Activated naive CD4-positive, alpha-beta T cell treated with anti-CD3 and anti-CD28 coated beads, Interleukin-2, amount 10 ng/mL, durations not matched to agents 7 days and 5 days (primary cell): ENCODE measurements around the gene RCSD1.
A peak's percentile ranks its signal among the peaks of the same experiment; 100 is the strongest.

Experiments used
- CTCF ChIA-PET: fragments of 350-600 bp; sonication (Branson Sonifier 250); formaldehyde crosslinking; loops from one replicate; lab custom pipeline; 2021; ENCODE audit warnings: antibody characterized with exemption; lab: Charles Lee
- DNase-seq: peaks from one replicate; pipeline ENCODE4 v3.0.0-alpha.2; 2020
- H3K27ac Mint-ChIP-seq: one replicate; pipeline ENCODE4 v1.8.0; 2021; ENCODE audit warnings: mild to moderate bottlenecking, moderate library complexity, mixed read lengths
- H3K27me3 Mint-ChIP-seq: one replicate; pipeline ENCODE4 v1.8.0; 2021; ENCODE audit warnings: mild to moderate bottlenecking, mixed read lengths
- H3K36me3 Mint-ChIP-seq: one replicate; pipeline ENCODE4 v1.8.0; 2021; ENCODE audit warnings: mixed read lengths
- H3K4me1 Mint-ChIP-seq: one replicate; pipeline ENCODE4 v1.8.0; 2021; ENCODE audit warnings: mixed read lengths
- H3K4me3 Mint-ChIP-seq: one replicate; pipeline ENCODE4 v1.8.0; 2021; ENCODE audit warnings: mild to moderate bottlenecking, moderate library complexity, mixed read lengths
- H3K9me3 Mint-ChIP-seq: one replicate; pipeline ENCODE4 v1.8.0; 2021; ENCODE audit warnings: mixed read lengths

RCSD1 gene

GRCh38 chr1:167670563-167670962, 40.5 kb downstream of the RCSD1 start:
- no peak for DNase-seq
- no peak overlapping the region for H3K27ac Mint-ChIP-seq
- peaks cover 44% of the 10 kb centered on the region for H3K4me1 Mint-ChIP-seq
- no peak overlapping the region for H3K4me3 Mint-ChIP-seq
- no peaks in the 10 kb centered on the region for H3K9me3 Mint-ChIP-seq
- H3K27me3 Mint-ChIP-seq = no peaks in the 10 kb centered on the region
- H3K36me3 Mint-ChIP-seq = peaks cover 74% of the 10 kb centered on the region
- CTCF ChIA-PET = interaction anchor here (2.6 kb wide), 1 partner anchor 17 kb away, joined by 12 read pairs; no protein-coding TSS in a partner anchor

GRCh38 chr1:167671727-167672511, 41.9 kb downstream of the RCSD1 start:
- CTCF ChIA-PET = interaction anchor here (1.5 to 1.9 kb wide), 2 partner anchors 9 to 16 kb away, joined by 5 read pairs; no protein-coding TSS in a partner anchor
- Mint-ChIP-seq H3K36me3 (peaks cover 79% of the 10 kb centered on the region), H3K27ac (no peak overlapping the region), H3K27me3 (no peaks in the 10 kb centered on the region), H3K4me1 (peaks cover 55% of the 10 kb centered on the region), H3K9me3 (no peaks in the 10 kb centered on the region), H3K4me3 (no peak overlapping the region)
- DNase-seq = no peak

GRCh38 chr1:167672831-167673230, 42.8 kb downstream of the RCSD1 start:
- DNase-seq = no peak
- Mint-ChIP-seq H3K4me3 (no peak overlapping the region), H3K36me3 (peaks cover 70% of the 10 kb centered on the region), H3K9me3 (no peaks in the 10 kb centered on the region), H3K4me1 (peaks cover 58% of the 10 kb centered on the region), H3K27ac (no peak overlapping the region), H3K27me3 (no peaks in the 10 kb centered on the region)
- CTCF ChIA-PET = interaction anchor here (1.5 to 1.9 kb wide), 2 partner anchors 8 to 15 kb away, joined by 5 read pairs; no protein-coding TSS in a partner anchor

- Mint-ChIP-seq H3K4me3 (no peak overlapping the region), H3K4me1 (peaks cover 57% of the 10 kb centered on the region), H3K9me3 (no peaks in the 10 kb centered on the region), H3K27me3 (no peaks in the 10 kb centered on the region), H3K36me3 (peaks cover 68% of the 10 kb centered on the region), H3K27ac (no peak overlapping the region)
- no peak for DNase-seq
- CTCF ChIA-PET = interaction anchor here (3.3 kb wide), 1 partner anchor 72 kb away, joined by 17 read pairs; no protein-coding TSS in a partner anchor
These were observed 43.2 kb downstream of the RCSD1 start for GRCh38 chr1:167673265-167673664.

GRCh38 chr1:167674156-167674555, 44.1 kb downstream of the RCSD1 start:
- Mint-ChIP-seq H3K27me3 (no peaks in the 10 kb centered on the region), H3K27ac (no peak overlapping the region), H3K9me3 (no peaks in the 10 kb centered on the region), H3K36me3 (peaks cover 61% of the 10 kb centered on the region), H3K4me1 (peaks cover 51% of the 10 kb centered on the region), H3K4me3 (no peak overlapping the region)
- CTCF ChIA-PET = interaction anchor here (2.4 to 3.3 kb wide), 2 partner anchors 14 to 73 kb away, joined by 15 to 17 read pairs; no protein-coding TSS in a partner anchor
- DNase-seq = no peak

GRCh38 chr1:167675440-167675839, 45.4 kb downstream of the RCSD1 start:
- Mint-ChIP-seq H3K27ac (peak overlapping the region; percentile 29), H3K27me3 (no peaks in the 10 kb centered on the region), H3K4me1 (peaks cover 47% of the 10 kb centered on the region), H3K4me3 (no peak overlapping the region), H3K9me3 (no peaks in the 10 kb centered on the region), H3K36me3 (peaks cover 54% of the 10 kb centered on the region)
- CTCF ChIA-PET = interaction anchor here (0.6 to 3.3 kb wide), 4 partner anchors 13 to 81 kb away, joined by 3 to 17 read pairs (median 10); no protein-coding TSS in a partner anchor
- DNase-seq = no peak

- H3K27ac Mint-ChIP-seq = peak overlapping the region; percentile 65
These were observed 46.3 kb downstream of the RCSD1 start for GRCh38 chr1:167676205-167676915.

GRCh38 chr1:167676916-167677848, 47.1 kb downstream of the RCSD1 start:
- H3K4me3 Mint-ChIP-seq = no peak overlapping the region
- H3K27me3 Mint-ChIP-seq = no peaks in the 10 kb centered on the region
- H3K36me3 Mint-ChIP-seq = peaks cover 43% of the 10 kb centered on the region
- no peaks in the 10 kb centered on the region for H3K9me3 Mint-ChIP-seq
- H3K4me1 Mint-ChIP-seq = peaks cover 36% of the 10 kb centered on the region
- H3K27ac Mint-ChIP-seq = peak overlapping the region; percentile 47
- CTCF ChIA-PET = interaction anchor here (0.9 to 1.9 kb wide), 2 partner anchors 11 to 40 kb away, joined by 3 to 8 read pairs; no protein-coding TSS in a partner anchor
- DNase-seq = no peak

More at GRCh38 chr1:167676205-167676915, 46.3 kb downstream of the RCSD1 start:
- Mint-ChIP-seq H3K4me3 (no peak overlapping the region), H3K9me3 (no peaks in the 10 kb centered on the region), H3K4me1 (peaks cover 39% of the 10 kb centered on the region), H3K36me3 (peaks cover 46% of the 10 kb centered on the region), H3K27me3 (no peaks in the 10 kb centered on the region)
- no peak for DNase-seq
- CTCF ChIA-PET = interaction anchor here (2.4 to 3.3 kb wide), 2 partner anchors 12 to 75 kb away, joined by 15 to 17 read pairs; no protein-coding TSS in a partner anchor

- Mint-ChIP-seq H3K27ac (no peak overlapping the region), H3K27me3 (no peaks in the 10 kb centered on the region), H3K36me3 (peaks cover 37% of the 10 kb centered on the region), H3K4me1 (peaks cover 30% of the 10 kb centered on the region), H3K4me3 (no peak overlapping the region), H3K9me3 (no peaks in the 10 kb centered on the region)
- CTCF ChIA-PET = interaction anchor here (1.9 kb wide), 1 partner anchor 10 kb away, joined by 8 read pairs; no protein-coding TSS in a partner anchor
- DNase-seq = no peak
These were observed 48.4 kb downstream of the RCSD1 start for GRCh38 chr1:167678422-167678821.

GRCh38 chr1:167678838-167679237, 48.8 kb downstream of the RCSD1 start:
- Mint-ChIP-seq H3K27ac (no peak overlapping the region), H3K36me3 (peaks cover 37% of the 10 kb centered on the region), H3K4me1 (peaks cover 27% of the 10 kb centered on the region), H3K27me3 (no peaks in the 10 kb centered on the region), H3K9me3 (no peaks in the 10 kb centered on the region), H3K4me3 (no peak overlapping the region)
- CTCF ChIA-PET = interaction anchor here (1.9 kb wide), 1 partner anchor 9 kb away, joined by 8 read pairs; no protein-coding TSS in a partner anchor
- no peak for DNase-seq

- no peak overlapping the region for H3K4me3 Mint-ChIP-seq
- H3K36me3 Mint-ChIP-seq = peaks cover 39% of the 10 kb centered on the region
- CTCF ChIA-PET = no interaction called here
- no peak for DNase-seq
- H3K9me3 Mint-ChIP-seq = no peaks in the 10 kb centered on the region
- H3K27me3 Mint-ChIP-seq = no peaks in the 10 kb centered on the region
- peaks cover 23% of the 10 kb centered on the region for H3K4me1 Mint-ChIP-seq
- H3K27ac Mint-ChIP-seq = no peak overlapping the region
These were observed 49.7 kb downstream of the RCSD1 start for GRCh38 chr1:167679714-167680113.

GRCh38 chr1:167681024-167681423, 51.0 kb downstream of the RCSD1 start:
- no peaks in the 10 kb centered on the region for H3K9me3 Mint-ChIP-seq
- CTCF ChIA-PET = interaction anchor here (0.9 to 3.0 kb wide), 3 partner anchors 9 to 80 kb away, joined by 3 to 11 read pairs (median 5); no protein-coding TSS in a partner anchor
- peaks cover 43% of the 10 kb centered on the region for H3K36me3 Mint-ChIP-seq
- H3K27me3 Mint-ChIP-seq = no peaks in the 10 kb centered on the region
- no peak overlapping the region for H3K4me3 Mint-ChIP-seq
- no peak for DNase-seq
- H3K27ac Mint-ChIP-seq = peak overlapping the region; percentile 25
- peaks cover 14% of the 10 kb centered on the region for H3K4me1 Mint-ChIP-seq

GRCh38 chr1:167681451-167682098, 51.5 kb downstream of the RCSD1 start:
- H3K4me3 Mint-ChIP-seq = no peak overlapping the region
- H3K9me3 Mint-ChIP-seq = no peaks in the 10 kb centered on the region
- no peak for DNase-seq
- peak overlapping the region; percentile 46 for H3K27ac Mint-ChIP-seq
- no peaks in the 10 kb centered on the region for H3K27me3 Mint-ChIP-seq
- H3K36me3 Mint-ChIP-seq = peaks cover 41% of the 10 kb centered on the region
- CTCF ChIA-PET = interaction anchor here (1.4 to 3.0 kb wide), 2 partner anchors 10 to 81 kb away, joined by 5 to 11 read pairs; no protein-coding TSS in a partner anchor
- peaks cover 9% of the 10 kb centered on the region for H3K4me1 Mint-ChIP-seq
